Measurements from ENCODE around the gene PSMB10.
"Not testable (repeated sequence)": the region's sequence is repeated elsewhere in the genome, so short reads cannot be mapped to it uniquely, and the experiment has no call there.

The PSMB10 gene

DNA sequence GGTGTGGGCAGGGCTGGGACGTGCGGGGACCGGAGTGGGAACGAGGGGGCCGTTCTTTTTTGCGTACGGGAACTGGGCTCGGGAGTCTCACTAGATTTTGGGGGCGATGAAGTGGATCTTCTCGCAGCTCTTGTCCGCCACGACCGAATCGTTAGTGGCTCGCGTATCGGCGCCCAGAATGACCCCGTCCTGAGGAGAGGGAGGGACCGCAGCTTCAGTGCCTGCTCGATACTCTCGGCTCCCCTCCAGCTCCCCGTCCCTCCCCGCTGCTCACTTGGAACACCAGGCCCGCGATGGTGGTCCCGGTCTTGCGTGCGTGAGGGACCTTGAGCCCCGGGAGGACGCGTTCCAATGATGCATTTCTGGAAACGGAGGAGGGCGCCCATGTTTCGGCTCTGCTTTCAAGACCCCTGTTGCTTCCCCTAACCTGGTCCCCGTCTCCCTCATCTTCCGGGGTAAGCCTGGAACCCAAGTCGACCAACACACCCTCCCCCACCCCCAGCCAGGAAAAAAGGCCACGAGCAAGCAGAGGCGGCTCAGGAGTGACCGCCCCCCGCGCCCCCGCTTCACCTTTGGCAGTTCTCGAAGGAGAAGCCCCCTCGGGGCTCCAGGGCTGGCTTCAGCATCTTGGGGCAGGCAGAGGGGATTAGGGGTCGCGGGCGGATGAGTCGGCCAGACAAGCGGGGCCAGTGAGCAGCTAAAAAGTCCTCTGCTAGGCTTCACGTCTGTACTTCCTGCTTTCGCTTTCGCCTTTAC, at the start of gene PSMB10:
Gene PSMB10 (minus strand): TSS at position 727 of the 756 bp plus-strand sequence. CDS start 101 bp downstream, at position 626.
- Histone ChIP-seq H3K4me3 (ENCODE audit: low read depth in 1 of 5, low read length in 5 of 5) (peak within 1 kb of the TSS; percentile 80 to 95 (median 91)), H3K27me3 (ENCODE audit: control insufficient read depth in 5 of 5, insufficient read depth in 4 of 5, low read length in 5 of 5) (no peaks in the 10 kb centered on the region), H3K36me3 (ENCODE audit: control insufficient read depth in 5 of 5, insufficient read depth in 5 of 5, low read length in 5 of 5) (peaks cover 0 to 44% (median 24%) of the 10 kb centered on the region in 5 donors), H3K9me3 (ENCODE audit: control insufficient read depth in 5 of 5, low read length in 5 of 5) (no peaks in the 10 kb centered on the region), H3K4me1 (ENCODE audit: control insufficient read depth in 5 of 5, insufficient read depth in 5 of 5, low read length in 5 of 5) (peaks cover 5 to 36% (median 27%) of the 10 kb centered on the region in 5 donors), H3K9ac (ENCODE audit: low read length in 5 of 5) (peak within 1 kb of the TSS; percentile 81 to 90 (median 88)), H3K27ac (ENCODE audit: low read depth, low read length) (peak within 1 kb of the TSS; percentile 89)

- Histone ChIP-seq H3K9ac (ENCODE audit: low read length in 5 of 5) (no peak overlapping the region), H3K4me1 (ENCODE audit: control insufficient read depth in 5 of 5, insufficient read depth in 5 of 5, low read length in 5 of 5) (peaks cover 0 to 24% (median 16%) of the 10 kb centered on the region in 5 donors), H3K27ac (ENCODE audit: low read depth, low read length) (no peak overlapping the region), H3K4me3 (ENCODE audit: low read depth in 1 of 5, low read length in 5 of 5) (no peak overlapping the region), H3K36me3 (ENCODE audit: control insufficient read depth in 5 of 5, insufficient read depth in 5 of 5, low read length in 5 of 5) (no peaks in the 10 kb centered on the region), H3K9me3 (ENCODE audit: control insufficient read depth in 5 of 5, low read length in 5 of 5) (no peaks in the 10 kb centered on the region), H3K27me3 (ENCODE audit: control insufficient read depth in 5 of 5, insufficient read depth in 4 of 5, low read length in 5 of 5) (peaks cover 0 to 9% (median 3%) of the 10 kb centered on the region in 5 donors)
These were observed 45.5 kb upstream of the PSMB10 start for GRCh38 chr16:67982011-67982696.

DNA sequence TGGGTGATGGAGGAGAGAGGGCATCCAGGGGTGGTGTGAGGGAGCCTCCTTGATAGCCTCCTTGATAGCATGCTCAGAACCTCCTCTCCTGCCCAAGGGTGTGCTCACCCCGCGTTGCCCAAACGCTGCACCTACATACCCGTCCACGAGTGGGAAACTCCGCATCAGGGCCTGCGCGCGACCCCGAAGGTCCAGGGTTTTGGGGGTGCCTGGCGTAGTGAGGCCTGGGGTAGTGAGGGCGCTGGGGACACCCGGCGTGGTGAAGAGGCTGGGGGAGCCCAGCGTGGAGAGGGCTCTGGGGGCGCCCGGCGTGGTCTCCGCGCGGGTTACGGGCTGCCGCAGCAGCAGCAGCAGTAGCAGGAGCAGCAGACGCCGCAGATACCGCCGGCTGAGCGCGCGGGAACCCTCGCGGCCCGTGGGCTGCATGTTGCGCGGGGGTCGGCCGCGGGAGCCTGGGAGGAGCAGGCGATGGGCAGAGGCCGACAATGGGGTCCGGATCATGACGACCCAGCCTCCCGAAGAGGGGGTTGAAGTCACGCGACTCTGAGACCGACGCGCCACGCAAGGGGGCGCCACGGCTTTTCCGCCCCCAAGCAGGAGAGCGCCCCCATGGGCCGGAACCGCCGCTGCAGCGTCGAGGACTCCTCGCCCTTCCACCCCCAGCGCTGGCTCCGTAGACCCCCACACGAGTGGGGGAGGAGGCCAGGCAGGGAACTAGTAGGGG, 43.5 kb upstream of the PSMB10 start, which contains the start of gene DPEP3:
Gene DPEP3 (minus strand): TSS at position 545 of the 724 bp plus-strand sequence. CDS start 119 bp downstream, at position 426.
- Histone ChIP-seq H3K27me3 (ENCODE audit: control insufficient read depth in 5 of 5, insufficient read depth in 4 of 5, low read length in 5 of 5) (peaks cover 0 to 9% (median 3%) of the 10 kb centered on the region in 5 donors), H3K9ac (ENCODE audit: low read length in 5 of 5) (no peak within 1 kb of the TSS), H3K4me3 (ENCODE audit: low read depth in 1 of 5, low read length in 5 of 5) (no peak within 1 kb of the TSS), H3K36me3 (ENCODE audit: control insufficient read depth in 5 of 5, insufficient read depth in 5 of 5, low read length in 5 of 5) (no peaks in the 10 kb centered on the region), H3K4me1 (ENCODE audit: control insufficient read depth in 5 of 5, insufficient read depth in 5 of 5, low read length in 5 of 5) (peaks cover 0 to 21% (median 12%) of the 10 kb centered on the region in 5 donors), H3K27ac (ENCODE audit: low read depth, low read length) (no peak within 1 kb of the TSS), H3K9me3 (ENCODE audit: control insufficient read depth in 5 of 5, low read length in 5 of 5) (no peaks in the 10 kb centered on the region)

GRCh38 chr16:67977469-67978227, 41.0 kb upstream of the PSMB10 start:
- Histone ChIP-seq H3K36me3 (ENCODE audit: control insufficient read depth in 5 of 5, insufficient read depth in 5 of 5, low read length in 5 of 5) (no peaks in the 10 kb centered on the region), H3K9ac (ENCODE audit: low read length in 5 of 5) (no peak overlapping the region), H3K9me3 (ENCODE audit: control insufficient read depth in 5 of 5, low read length in 5 of 5) (no peaks in the 10 kb centered on the region), H3K4me3 (ENCODE audit: low read depth in 1 of 5, low read length in 5 of 5) (no peak overlapping the region), H3K27ac (ENCODE audit: low read depth, low read length) (no peak overlapping the region), H3K27me3 (ENCODE audit: control insufficient read depth in 5 of 5, insufficient read depth in 4 of 5, low read length in 5 of 5) (peaks cover 0 to 9% (median 3%) of the 10 kb centered on the region in 5 donors), H3K4me1 (ENCODE audit: control insufficient read depth in 5 of 5, insufficient read depth in 5 of 5, low read length in 5 of 5) (peaks cover 0 to 4% (median 0%) of the 10 kb centered on the region in 5 donors)

DNA sequence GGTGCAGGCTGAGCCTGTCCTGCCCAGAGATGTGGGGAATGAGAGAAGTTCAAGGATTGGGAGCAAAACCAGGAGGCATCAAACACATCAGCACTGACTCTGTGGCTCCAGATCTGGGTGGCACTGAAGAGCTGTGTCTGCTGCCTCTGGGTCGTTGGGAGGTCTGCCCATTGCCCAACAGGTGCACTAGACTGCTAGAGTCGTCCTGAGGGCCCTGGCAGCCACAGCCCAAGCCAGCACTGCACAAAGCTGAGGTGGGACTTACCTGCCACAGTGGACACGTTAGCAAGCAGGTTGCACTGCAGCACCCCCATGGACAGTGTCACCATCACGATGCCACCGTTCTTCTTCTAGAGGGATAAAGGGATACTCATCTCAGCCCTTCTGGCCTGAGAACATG, 40.4 kb upstream of the PSMB10 start:
- Histone ChIP-seq H3K4me3 (ENCODE audit: low read depth in 1 of 5, low read length in 5 of 5) (no peak overlapping the region), H3K27me3 (ENCODE audit: control insufficient read depth in 5 of 5, insufficient read depth in 4 of 5, low read length in 5 of 5) (peaks cover 0 to 9% (median 3%) of the 10 kb centered on the region in 5 donors), H3K36me3 (ENCODE audit: control insufficient read depth in 5 of 5, insufficient read depth in 5 of 5, low read length in 5 of 5) (no peaks in the 10 kb centered on the region), H3K9me3 (ENCODE audit: control insufficient read depth in 5 of 5, low read length in 5 of 5) (no peaks in the 10 kb centered on the region), H3K9ac (ENCODE audit: low read length in 5 of 5) (no peak overlapping the region), H3K27ac (ENCODE audit: low read depth, low read length) (no peak overlapping the region), H3K4me1 (ENCODE audit: control insufficient read depth in 5 of 5, insufficient read depth in 5 of 5, low read length in 5 of 5) (peaks cover 0 to 4% (median 0%) of the 10 kb centered on the region in 5 donors)

GRCh38 chr16:67976205-67976604, 39.6 kb upstream of the PSMB10 start:
- Histone ChIP-seq H3K9ac (ENCODE audit: low read length in 5 of 5) (no peak overlapping the region), H3K9me3 (ENCODE audit: control insufficient read depth in 5 of 5, low read length in 5 of 5) (no peaks in the 10 kb centered on the region), H3K27ac (ENCODE audit: low read depth, low read length) (no peak overlapping the region), H3K36me3 (ENCODE audit: control insufficient read depth in 5 of 5, insufficient read depth in 5 of 5, low read length in 5 of 5) (no peaks in the 10 kb centered on the region), H3K27me3 (ENCODE audit: control insufficient read depth in 5 of 5, insufficient read depth in 4 of 5, low read length in 5 of 5) (peaks cover 0 to 9% (median 3%) of the 10 kb centered on the region in 5 donors), H3K4me3 (ENCODE audit: low read depth in 1 of 5, low read length in 5 of 5) (no peak overlapping the region), H3K4me1 (ENCODE audit: control insufficient read depth in 5 of 5, insufficient read depth in 5 of 5, low read length in 5 of 5) (peaks cover 0 to 4% (median 0%) of the 10 kb centered on the region in 5 donors)

DNA sequence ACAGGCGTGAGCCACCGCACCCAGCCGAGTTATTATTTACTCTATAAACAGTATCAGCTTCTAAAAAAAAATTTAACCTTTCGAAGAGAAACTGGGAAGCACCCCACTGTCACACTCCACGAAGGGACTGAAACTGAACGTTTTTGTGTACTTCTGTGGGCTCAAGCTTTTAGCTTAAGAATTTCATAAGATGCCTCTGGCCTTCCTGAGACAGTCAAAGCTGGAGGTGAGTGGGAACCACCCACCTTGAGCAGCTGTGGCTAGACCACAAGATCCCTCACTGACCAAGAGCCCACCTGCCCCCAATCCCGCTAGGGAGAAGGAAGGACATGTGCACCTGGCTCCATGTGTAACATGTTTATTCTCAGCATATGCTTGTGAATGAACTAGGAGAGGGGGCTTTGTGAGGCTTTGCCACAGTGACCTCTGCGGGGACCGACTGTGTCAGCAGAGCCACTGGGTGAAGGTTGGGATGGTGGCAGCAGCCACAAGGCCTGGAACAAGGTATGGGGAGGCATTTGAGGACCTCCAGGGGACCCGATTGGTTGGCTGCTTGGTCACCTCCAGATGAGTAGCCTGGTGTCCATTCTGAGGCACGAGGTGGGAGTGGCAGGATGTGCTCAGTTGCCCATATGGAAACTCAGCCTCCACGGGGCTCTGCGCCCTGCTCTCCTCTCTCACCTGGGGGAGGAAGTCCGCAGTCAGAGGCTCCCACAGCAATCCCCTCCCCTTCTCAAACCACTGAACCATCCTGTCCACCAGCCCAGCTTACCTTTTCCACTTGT, 38.9 kb upstream of the PSMB10 start:
- Histone ChIP-seq H3K36me3 (ENCODE audit: control insufficient read depth in 5 of 5, insufficient read depth in 5 of 5, low read length in 5 of 5) (no peaks in the 10 kb centered on the region), H3K4me3 (ENCODE audit: low read depth in 1 of 5, low read length in 5 of 5) (no peak overlapping the region), H3K27me3 (ENCODE audit: control insufficient read depth in 5 of 5, insufficient read depth in 4 of 5, low read length in 5 of 5) (peaks cover 0 to 7% (median 3%) of the 10 kb centered on the region in 5 donors), H3K27ac (ENCODE audit: low read depth, low read length) (no peak overlapping the region), H3K9ac (ENCODE audit: low read length in 5 of 5) (no peak overlapping the region), H3K9me3 (ENCODE audit: control insufficient read depth in 5 of 5, low read length in 5 of 5) (no peaks in the 10 kb centered on the region), H3K4me1 (ENCODE audit: control insufficient read depth in 5 of 5, insufficient read depth in 5 of 5, low read length in 5 of 5) (peaks cover 0 to 4% (median 0%) of the 10 kb centered on the region in 5 donors)

DNA sequence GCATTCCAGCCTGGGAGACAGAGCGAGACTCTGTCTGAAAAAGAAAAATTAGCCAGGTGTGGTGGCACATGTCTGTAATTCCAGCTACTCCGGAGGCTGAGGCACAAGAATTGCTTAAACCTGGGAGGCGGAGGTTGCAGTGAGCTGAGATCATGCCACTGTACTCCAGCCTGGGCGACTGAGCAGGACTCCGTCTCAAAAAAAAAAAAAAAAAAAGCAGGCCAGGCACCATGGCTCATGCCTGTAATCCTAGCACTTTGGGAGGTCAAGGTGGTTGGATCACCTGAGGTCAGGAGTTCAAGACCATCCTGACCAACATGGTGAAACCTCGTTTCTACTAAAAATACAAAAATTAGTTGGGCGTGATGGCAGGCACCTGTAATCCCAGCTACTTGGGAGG, 35.6 kb upstream of the PSMB10 start:
- not testable (repeated sequence) for H3K4me3 ChIP-seq (ENCODE audit: low read depth in 1 of 5, low read length in 5 of 5); H3K27me3 ChIP-seq (ENCODE audit: control insufficient read depth in 5 of 5, insufficient read depth in 4 of 5, low read length in 5 of 5); H3K9me3 ChIP-seq (ENCODE audit: control insufficient read depth in 5 of 5, low read length in 5 of 5); H3K9ac ChIP-seq (ENCODE audit: low read length in 5 of 5); H3K27ac ChIP-seq (ENCODE audit: low read depth, low read length); H3K36me3 ChIP-seq (ENCODE audit: control insufficient read depth in 5 of 5, insufficient read depth in 5 of 5, low read length in 5 of 5)
- H3K4me1 ChIP-seq (ENCODE audit: control insufficient read depth in 5 of 5, insufficient read depth in 5 of 5, low read length in 5 of 5): peaks cover 2 to 16% (median 13%) of the 10 kb centered on the region in 5 donors

DNA sequence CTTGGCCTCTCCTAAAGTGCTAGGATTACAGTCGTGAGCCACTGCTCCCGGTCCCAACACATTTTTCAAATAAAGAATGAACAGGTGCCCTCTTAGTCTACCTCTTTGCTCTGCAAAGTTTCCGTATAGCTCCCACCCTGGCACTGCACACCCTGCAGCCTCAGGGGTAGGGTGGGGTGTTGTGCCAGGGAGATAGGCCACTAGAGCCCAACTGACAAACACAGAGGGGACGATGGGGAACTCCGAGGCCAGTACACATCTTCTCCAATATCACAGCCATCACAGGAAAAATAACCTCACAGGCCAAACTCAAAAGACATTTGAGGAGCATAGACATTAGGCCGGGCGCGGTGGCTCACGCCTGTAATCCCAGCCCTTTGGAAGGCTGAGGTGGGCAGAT, 34.5 kb upstream of the PSMB10 start:
- Histone ChIP-seq H3K9me3 (ENCODE audit: control insufficient read depth in 5 of 5, low read length in 5 of 5) (no peaks in the 10 kb centered on the region), H3K4me3 (ENCODE audit: low read depth in 1 of 5, low read length in 5 of 5) (no peak overlapping the region)

More for the DNA sequence above, 34.5 kb upstream of the PSMB10 start:
- Histone ChIP-seq H3K9ac (ENCODE audit: low read length in 5 of 5) (no peak overlapping the region), H3K27me3 (ENCODE audit: control insufficient read depth in 5 of 5, insufficient read depth in 4 of 5, low read length in 5 of 5) (no peaks in the 10 kb centered on the region), H3K27ac (ENCODE audit: low read depth, low read length) (no peak overlapping the region), H3K4me1 (ENCODE audit: control insufficient read depth in 5 of 5, insufficient read depth in 5 of 5, low read length in 5 of 5) (peaks cover 14 to 28% (median 25%) of the 10 kb centered on the region in 5 donors), H3K36me3 (ENCODE audit: control insufficient read depth in 5 of 5, insufficient read depth in 5 of 5, low read length in 5 of 5) (no peaks in the 10 kb centered on the region)
